Kidney (tissue), 14 donors: Measurements from ENCODE around the gene ITGAL. TPM values are rescaled to one million over a fixed set of nuclear protein-coding genes. Genes with fewer than 3 reads are reported as not detected.
A peak's percentile ranks its signal among the peaks of the same experiment; 100 is the strongest.
"Not testable (repeated sequence)": the region's sequence is repeated elsewhere in the genome, so short reads cannot be mapped to it uniquely, and the experiment has no call there.

Experiments
- DNase-seq, 5 donors: peaks; one replicate each; pipeline ENCODE4 v3.0.0-alpha.2; 2013 to 2020
- FAIRE-seq: peaks from 2 replicates; lab custom pipeline; 2012; peaks lifted over from hg19 to GRCh38; lab: Jason Lieb, UNC
- H3K27ac ChIP-seq, 2 donors: one replicate each; pipeline ENCODE4 v1.7.0; 2013; ENCODE audit warnings: low read depth in 2 of 2, low read length in 2 of 2, inconsistent platforms in 1 of 2
- H3K27me3 ChIP-seq: one replicate; pipeline ENCODE4 v1.7.1; 2013; ENCODE audit warnings: low read length, inconsistent platforms; ENCODE audit not compliant: control insufficient read depth, insufficient read depth
- H3K36me3 ChIP-seq, 3 donors: one replicate each; pipeline versions ENCODE4 v1.7.0 to v1.7.1; 2013; ENCODE audit warnings: low read length in 3 of 3, control low read depth in 1 of 3, inconsistent platforms in 1 of 3; ENCODE audit not compliant: insufficient read depth in 3 of 3, control insufficient read depth in 2 of 3
- H3K4me1 ChIP-seq, 3 donors: one replicate each; pipeline versions ENCODE4 v1.7.0 to v1.7.1; 2013; ENCODE audit warnings: low read length in 3 of 3, inconsistent platforms in 1 of 3, low read depth in 1 of 3; ENCODE audit not compliant: control insufficient read depth in 2 of 3, insufficient read depth in 2 of 3
- H3K4me3 ChIP-seq, 3 donors: one replicate each; pipeline versions ENCODE4 v1.7.0 to v1.8.1; 2013; ENCODE audit warnings: low read length in 3 of 3, control low read depth in 1 of 3, inconsistent platforms in 1 of 3
- H3K9ac ChIP-seq, 3 donors: one replicate each; pipeline versions ENCODE4 v1.7.0 to v1.7.1; 2013; ENCODE audit warnings: low read length in 3 of 3, control low read depth in 1 of 3, inconsistent platforms in 1 of 3
- H3K9me3 ChIP-seq, 3 donors: one replicate each; pipeline versions ENCODE4 v1.7.0 to v1.7.1; 2013; ENCODE audit warnings: low read length in 3 of 3, control low read depth in 1 of 3, inconsistent platforms in 1 of 3; ENCODE audit not compliant: control insufficient read depth in 2 of 3, insufficient read depth in 1 of 3
- intact Hi-C: fragments of 100-400 bp; cut with DNase I; formaldehyde crosslinking; loops from one replicate; pipeline ENCODE4 v1.11.1; 2022
- polyA plus RNA-seq: library from polyadenylated mRNA; stranded (reverse); fragments of 350-450 nt; fragmentation: Illumina TruSeq; extraction: RNeasy Lipid Tissue Mini Kit (QIAGEN cat#74804); gene quantifications from one replicate; pipeline ENCODE4 v1.2.3, GENCODE V29; 2014; ENCODE audit warnings: low read depth, low replicate concordance; ENCODE audit not compliant: insufficient read depth
- total RNA-seq: library from RNA; stranded (reverse); fragmentation: NEBNext Ultra II Directional; extraction: Animal tissue kit (Norgen Biotek cat#: 25700); gene quantifications from one replicate; pipeline ENCODE4 v1.2.1, GENCODE V29; 2021
- TF ChIP-seq, protein P1 (sequence below): IDR thresholded peaks from 3 replicates; pipeline ENCODE4 v1.5.1; 2012; ENCODE audit warnings: mild to moderate bottlenecking, moderate library complexity, borderline replicate concordance; ENCODE audit not compliant: insufficient read depth; ENCODE audit errors: extremely low read depth
- donor health status: control.
- donor health status: control.
- donor health status: control.
- donor health status: control.
- donor health status: control.
- donor health status: DM: yes; HTN: yes; CAD: no.
- donor health status: Normal renal cell carcinoma (clear cell type).

ITGAL gene
- total and polyA plus RNA-seq, 2 donors from 2014 or later, result 0.56 to 19.6 TPM

DNA sequence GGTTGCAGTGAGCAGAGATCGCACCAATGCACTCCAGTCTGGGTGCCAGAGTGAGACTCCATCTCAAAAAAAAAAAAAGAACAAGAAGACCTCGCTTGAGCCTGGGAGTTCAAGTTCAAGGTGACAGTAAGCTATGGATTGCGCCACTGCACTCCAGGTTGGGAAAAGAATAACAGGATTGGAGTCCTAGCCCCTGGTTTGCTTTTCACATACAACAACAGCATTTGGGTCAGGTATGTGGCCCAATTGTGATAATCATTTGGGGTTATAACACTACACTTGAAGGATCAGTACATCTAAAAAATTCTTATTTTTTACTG is 23.5 kb upstream of the ITGAL start:
- H3K9me3 ChIP-seq, result peaks cover 0 to 10% (median 0%) of the 10 kb centered on the region in 3 donors
- no peak overlapping the region for H3K9ac ChIP-seq
- H3K4me1 ChIP-seq, result peaks cover 0 to 15% (median 8%) of the 10 kb centered on the region in 3 donors
- no peak overlapping the region for H3K4me3 ChIP-seq
- H3K27ac ChIP-seq, result no peak overlapping the region
- TF ChIP-seq, protein P1, sequence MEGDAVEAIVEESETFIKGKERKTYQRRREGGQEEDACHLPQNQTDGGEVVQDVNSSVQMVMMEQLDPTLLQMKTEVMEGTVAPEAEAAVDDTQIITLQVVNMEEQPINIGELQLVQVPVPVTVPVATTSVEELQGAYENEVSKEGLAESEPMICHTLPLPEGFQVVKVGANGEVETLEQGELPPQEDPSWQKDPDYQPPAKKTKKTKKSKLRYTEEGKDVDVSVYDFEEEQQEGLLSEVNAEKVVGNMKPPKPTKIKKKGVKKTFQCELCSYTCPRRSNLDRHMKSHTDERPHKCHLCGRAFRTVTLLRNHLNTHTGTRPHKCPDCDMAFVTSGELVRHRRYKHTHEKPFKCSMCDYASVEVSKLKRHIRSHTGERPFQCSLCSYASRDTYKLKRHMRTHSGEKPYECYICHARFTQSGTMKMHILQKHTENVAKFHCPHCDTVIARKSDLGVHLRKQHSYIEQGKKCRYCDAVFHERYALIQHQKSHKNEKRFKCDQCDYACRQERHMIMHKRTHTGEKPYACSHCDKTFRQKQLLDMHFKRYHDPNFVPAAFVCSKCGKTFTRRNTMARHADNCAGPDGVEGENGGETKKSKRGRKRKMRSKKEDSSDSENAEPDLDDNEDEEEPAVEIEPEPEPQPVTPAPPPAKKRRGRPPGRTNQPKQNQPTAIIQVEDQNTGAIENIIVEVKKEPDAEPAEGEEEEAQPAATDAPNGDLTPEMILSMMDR, result no peak
- FAIRE-seq (no peak), DNase-seq (no peak)
- peaks cover 3 to 7% (median 4%) of the 10 kb centered on the region in 3 donors for H3K36me3 ChIP-seq
- intact Hi-C loops, result no loop called here
- H3K27me3 ChIP-seq, result no peaks in the 10 kb centered on the region

DNA sequence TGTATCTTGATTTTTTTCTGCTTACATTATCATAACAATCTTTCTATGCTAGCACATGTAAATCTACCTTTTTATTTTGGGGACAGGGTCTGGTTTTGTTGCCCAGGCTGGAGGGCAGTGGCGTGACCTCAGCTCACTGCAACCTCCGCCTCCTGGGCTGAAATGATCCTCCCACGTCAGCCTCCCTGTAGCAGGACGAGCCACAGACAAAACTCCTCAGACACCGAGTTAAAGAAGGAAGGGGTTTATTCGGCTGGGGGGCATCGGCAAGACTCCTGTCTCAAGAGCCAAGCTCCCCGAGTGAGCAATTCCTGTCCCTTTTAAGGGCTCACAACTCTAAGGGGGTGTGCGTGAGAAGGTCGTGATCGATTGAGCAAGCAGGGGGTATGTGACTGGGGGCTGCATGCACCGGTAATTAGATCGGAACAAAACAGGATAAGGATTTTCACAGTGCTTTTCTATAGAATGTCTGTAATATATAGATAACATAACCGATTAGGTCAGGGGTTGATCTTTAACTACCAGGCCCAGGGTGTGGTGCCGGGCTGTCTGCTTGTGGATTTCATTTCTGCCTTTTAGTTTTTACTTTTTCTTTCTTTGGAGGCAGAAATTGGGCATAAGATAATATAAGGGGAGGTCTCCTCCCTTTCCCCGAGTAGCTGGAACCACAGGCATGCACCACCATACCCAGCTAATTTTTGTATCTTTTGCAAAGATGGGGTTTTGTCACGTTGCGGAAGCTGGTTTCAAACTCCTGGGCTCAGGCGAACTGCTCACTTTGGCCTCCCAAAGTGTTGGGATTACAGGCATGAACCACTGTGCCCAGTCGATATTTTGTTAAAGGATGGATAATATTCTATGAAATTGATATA is 19.6 kb upstream of the ITGAL start:
- intact Hi-C loops, result loop anchor here (10.0 kb wide), 1 partner anchor 62 kb away; no protein-coding TSS in a partner anchor

DNA sequence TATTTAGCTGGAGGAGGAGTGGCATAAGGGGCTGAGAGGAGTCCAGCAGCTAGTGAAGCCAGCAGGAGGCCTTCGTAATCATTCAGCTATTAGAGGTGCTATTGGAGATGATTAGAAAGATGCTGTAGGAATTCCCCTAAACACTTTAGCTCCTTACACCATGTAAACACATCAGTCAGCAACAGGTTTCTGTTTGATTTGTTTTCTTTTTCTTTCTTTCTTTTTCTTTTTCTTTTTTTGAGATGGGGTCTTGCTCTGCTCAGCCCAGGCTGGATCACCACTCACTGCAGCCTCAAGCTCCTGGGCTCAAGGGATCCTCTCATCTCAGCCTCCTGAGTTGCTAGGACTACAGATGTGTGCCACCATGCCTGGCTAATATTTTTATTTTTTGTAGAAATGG is 16.2 kb upstream of the ITGAL start:
- FAIRE-seq, result no peak
- TF ChIP-seq, protein P1, result no peak
- no peak for DNase-seq

More for the DNA sequence above, 19.6 kb upstream of the ITGAL start:
- H3K4me3 ChIP-seq, H3K9me3 ChIP-seq, FAIRE-seq, H3K4me1 ChIP-seq, H3K36me3 ChIP-seq, H3K9ac ChIP-seq, H3K27me3 ChIP-seq, H3K27ac ChIP-seq: not testable (repeated sequence)
- peak in 1 of 5 donors; percentile 15 for DNase-seq

DNA sequence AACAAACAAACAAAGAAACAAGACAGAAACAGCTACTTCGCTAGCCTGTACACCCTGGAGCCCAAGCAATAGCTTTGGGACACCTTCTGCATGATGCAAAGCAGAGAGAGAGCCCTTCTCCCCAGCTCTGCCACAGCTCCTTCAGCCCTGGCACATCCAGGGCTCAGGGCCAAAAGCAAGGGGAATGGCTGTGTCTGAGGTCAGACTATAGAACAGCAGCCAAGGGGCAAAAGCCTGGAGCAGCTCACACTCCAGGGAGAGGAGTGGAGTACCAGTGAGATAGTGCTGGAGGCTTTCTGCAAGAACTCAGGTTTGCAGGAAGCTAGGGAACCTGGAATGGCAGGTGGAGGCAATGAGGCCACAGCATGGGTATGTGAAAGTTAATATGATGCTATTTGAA is 15.3 kb upstream of the ITGAL start:
- no peaks in the 10 kb centered on the region for H3K9me3 ChIP-seq
- no peak overlapping the region for H3K4me3 ChIP-seq
- no peaks in the 10 kb centered on the region for H3K27me3 ChIP-seq
- TF ChIP-seq, protein P1, result no peak
- intact Hi-C loops, result loop anchor here (10.0 kb wide), 1 partner anchor 58 kb away; no protein-coding TSS in a partner anchor
- FAIRE-seq (no peak), DNase-seq (no peak)
- H3K36me3 ChIP-seq, result no peaks in the 10 kb centered on the region
- H3K27ac ChIP-seq, result no peak overlapping the region
- no peak overlapping the region for H3K9ac ChIP-seq
- no peaks in the 10 kb centered on the region for H3K4me1 ChIP-seq

More for the DNA sequence above, 16.2 kb upstream of the ITGAL start:
- no peak overlapping the region for H3K4me3 ChIP-seq
- H3K9me3 ChIP-seq, result no peaks in the 10 kb centered on the region
- no peak overlapping the region for H3K9ac ChIP-seq
- no peaks in the 10 kb centered on the region for H3K36me3 ChIP-seq
- intact Hi-C loops, result loop anchor here (10.0 kb wide), 1 partner anchor 58 kb away; no protein-coding TSS in a partner anchor
- no peak overlapping the region for H3K27ac ChIP-seq
- H3K4me1 ChIP-seq, result no peaks in the 10 kb centered on the region
- no peaks in the 10 kb centered on the region for H3K27me3 ChIP-seq
